ENCODE data around the gene DBN1. TPM values are rescaled to one million over a fixed set of nuclear protein-coding genes. Genes with fewer than 3 reads are reported as not detected.

DBN1 gene
- total RNA-seq, 1 donor from 2014 or later, result 274 TPM

GRCh38 chr5:177508837-177509236, 35.4 kb upstream of the DBN1 start:
- H3K27me3 Mint-ChIP-seq (ENCODE audit: low read depth), result no peaks in the 10 kb centered on the region
- H3K4me1 Mint-ChIP-seq (ENCODE audit: low read depth), result peaks cover 2% of the 10 kb centered on the region
- DNase-seq (ENCODE audit: low spot score), result no peak
- no peak overlapping the region for H3K27ac Mint-ChIP-seq (ENCODE audit: unreplicated experiment)
- peaks cover 19% of the 10 kb centered on the region for H3K36me3 Mint-ChIP-seq (ENCODE audit: low read depth)
- H3K9me3 Mint-ChIP-seq (ENCODE audit: low read depth), result no peaks in the 10 kb centered on the region
- no peak overlapping the region for H3K4me3 Mint-ChIP-seq (ENCODE audit: unreplicated experiment)
- TF ChIP-seq CTCF (IDR thresholded peaks at IDR 0.05), result no peak

GRCh38 chr5:177508221-177508611, 34.8 kb upstream of the DBN1 start:
- H3K27me3 Mint-ChIP-seq (ENCODE audit: low read depth), result no peaks in the 10 kb centered on the region
- no peak overlapping the region for H3K27ac Mint-ChIP-seq (ENCODE audit: unreplicated experiment)
- DNase-seq (ENCODE audit: low spot score), result no peak
- H3K4me1 Mint-ChIP-seq (ENCODE audit: low read depth), result no peaks in the 10 kb centered on the region
- peaks cover 17% of the 10 kb centered on the region for H3K36me3 Mint-ChIP-seq (ENCODE audit: low read depth)
- no peak for TF ChIP-seq CTCF (IDR thresholded peaks at IDR 0.05)
- H3K4me3 Mint-ChIP-seq (ENCODE audit: unreplicated experiment), result no peak overlapping the region
- H3K9me3 Mint-ChIP-seq (ENCODE audit: low read depth), result no peaks in the 10 kb centered on the region

GRCh38 chr5:177507596-177508220, 34.3 kb upstream of the DBN1 start:
- no peaks in the 10 kb centered on the region for H3K9me3 Mint-ChIP-seq (ENCODE audit: low read depth)
- peak; percentile 1 for TF ChIP-seq CTCF (IDR thresholded peaks at IDR 0.05)
- no peak overlapping the region for H3K4me3 Mint-ChIP-seq (ENCODE audit: unreplicated experiment)
- H3K27ac Mint-ChIP-seq (ENCODE audit: unreplicated experiment), result no peak overlapping the region
- H3K4me1 Mint-ChIP-seq (ENCODE audit: low read depth), result no peaks in the 10 kb centered on the region
- DNase-seq (ENCODE audit: low spot score), result no peak
- H3K36me3 Mint-ChIP-seq (ENCODE audit: low read depth), result peaks cover 16% of the 10 kb centered on the region
- H3K27me3 Mint-ChIP-seq (ENCODE audit: low read depth), result no peaks in the 10 kb centered on the region

- Mint-ChIP-seq H3K27ac (ENCODE audit: unreplicated experiment) (no peak overlapping the region), H3K9me3 (ENCODE audit: low read depth) (no peaks in the 10 kb centered on the region), H3K36me3 (ENCODE audit: low read depth) (peaks cover 16% of the 10 kb centered on the region), H3K4me1 (ENCODE audit: low read depth) (no peaks in the 10 kb centered on the region), H3K27me3 (ENCODE audit: low read depth) (no peaks in the 10 kb centered on the region), H3K4me3 (ENCODE audit: unreplicated experiment) (no peak overlapping the region)
- TF ChIP-seq CTCF (IDR thresholded peaks at IDR 0.05), result peak; percentile 62
- no peak for DNase-seq (ENCODE audit: low spot score)
Observed at GRCh38 chr5:177507165-177507564, 33.7 kb upstream of the DBN1 start.

GRCh38 chr5:177505075-177505474, 31.6 kb upstream of the DBN1 start:
- Mint-ChIP-seq H3K27ac (ENCODE audit: unreplicated experiment) (no peak overlapping the region), H3K36me3 (ENCODE audit: low read depth) (peaks cover 6% of the 10 kb centered on the region), H3K27me3 (ENCODE audit: low read depth) (no peaks in the 10 kb centered on the region), H3K4me1 (ENCODE audit: low read depth) (peaks cover 8% of the 10 kb centered on the region), H3K4me3 (ENCODE audit: unreplicated experiment) (no peak overlapping the region), H3K9me3 (ENCODE audit: low read depth) (no peaks in the 10 kb centered on the region)
- no peak for TF ChIP-seq CTCF (IDR thresholded peaks at IDR 0.05)
- no peak for DNase-seq (ENCODE audit: low spot score)

Measured in chondrocyte (in vitro differentiated cells).